MV-4-11 (cell line): Measurements from ENCODE around the gene MAT1A.

Experiments used
- DNase-seq: peaks from one replicate; lab custom pipeline; 2025; lab: John Stamatoyannopoulos, UW

The MAT1A gene

GRCh38 chr10:80281784-80282765 lies 7.4 kb downstream of the MAT1A start:
- no peak for DNase-seq

GRCh38 chr10:80281292-80281691 lies 8.2 kb downstream of the MAT1A start:
- DNase-seq, result peak; percentile 2

DNA sequence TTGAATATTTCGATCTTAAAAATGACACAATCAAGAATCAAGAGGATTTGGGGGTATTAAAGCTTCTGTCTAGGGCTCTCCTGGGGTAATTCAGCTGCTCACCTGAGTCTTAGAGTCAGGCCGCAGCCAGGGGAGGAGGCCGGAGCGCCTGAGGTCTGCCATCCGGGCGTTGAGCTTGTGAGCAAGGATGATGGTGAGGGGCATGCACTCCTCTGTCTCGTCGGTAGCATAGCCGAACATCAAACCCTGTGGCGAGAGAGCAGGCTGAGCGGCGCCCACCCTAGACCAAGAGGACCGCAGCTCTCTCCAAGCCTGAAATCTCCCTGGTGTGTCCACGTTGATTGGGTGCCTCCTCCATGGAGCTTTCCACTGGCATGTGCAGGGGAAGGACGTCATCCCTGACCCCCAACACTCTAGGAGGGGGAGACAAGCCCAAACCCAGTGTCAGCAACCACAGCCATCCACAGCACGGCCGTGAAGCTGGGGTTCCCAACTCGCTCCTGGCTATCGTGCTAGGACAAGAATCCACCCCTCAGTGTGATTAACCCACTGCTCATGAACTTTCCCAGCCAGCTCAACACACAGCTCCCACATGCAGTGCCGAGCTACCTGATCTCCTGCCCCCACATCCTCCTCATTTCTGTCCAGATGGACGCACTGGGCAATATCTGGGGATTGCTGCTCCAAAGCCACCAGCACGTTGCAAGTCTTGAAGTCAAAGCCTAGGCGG lies 9.2 kb downstream of the MAT1A start:
- no peak for DNase-seq

- no peak for DNase-seq
Measured at GRCh38 chr10:80279146-80279545, 10.3 kb downstream of the MAT1A start.

DNA sequence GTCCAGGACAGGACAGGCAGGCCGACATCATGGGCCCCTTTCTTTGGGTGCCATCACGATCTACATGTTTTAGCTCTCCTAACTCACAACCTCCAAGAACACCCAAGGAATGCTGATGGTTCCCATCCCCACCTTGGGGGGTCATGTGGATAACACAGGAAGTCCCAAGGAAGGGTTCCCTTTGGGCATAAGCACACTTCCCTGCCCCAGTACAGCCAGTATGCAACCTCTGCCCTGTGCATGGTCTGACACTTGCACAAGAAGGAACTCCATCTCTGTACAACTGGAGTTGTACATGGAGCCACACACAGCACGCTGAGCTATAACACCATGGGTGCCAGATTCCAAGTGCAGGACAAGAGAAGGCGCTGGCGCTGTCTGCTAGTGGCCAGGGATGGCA lies 11.0 kb downstream of the MAT1A start:
- no peak for DNase-seq

- no peak for DNase-seq
Measured at GRCh38 chr10:80277567-80278250, 11.7 kb downstream of the MAT1A start.

GRCh38 chr10:80277016-80277415 lies 12.4 kb downstream of the MAT1A start:
- DNase-seq, result no peak

GRCh38 chr10:80276335-80276734 lies 13.1 kb downstream of the MAT1A start:
- DNase-seq, result no peak

- DNase-seq, result no peak
Measured at GRCh38 chr10:80275756-80276155, 13.7 kb downstream of the MAT1A start.

- no peak for DNase-seq
Measured at GRCh38 chr10:80275135-80275498, 14.3 kb downstream of the MAT1A start.

GRCh38 chr10:80274396-80275134 lies 14.9 kb downstream of the MAT1A start:
- DNase-seq, result no peak

DNA sequence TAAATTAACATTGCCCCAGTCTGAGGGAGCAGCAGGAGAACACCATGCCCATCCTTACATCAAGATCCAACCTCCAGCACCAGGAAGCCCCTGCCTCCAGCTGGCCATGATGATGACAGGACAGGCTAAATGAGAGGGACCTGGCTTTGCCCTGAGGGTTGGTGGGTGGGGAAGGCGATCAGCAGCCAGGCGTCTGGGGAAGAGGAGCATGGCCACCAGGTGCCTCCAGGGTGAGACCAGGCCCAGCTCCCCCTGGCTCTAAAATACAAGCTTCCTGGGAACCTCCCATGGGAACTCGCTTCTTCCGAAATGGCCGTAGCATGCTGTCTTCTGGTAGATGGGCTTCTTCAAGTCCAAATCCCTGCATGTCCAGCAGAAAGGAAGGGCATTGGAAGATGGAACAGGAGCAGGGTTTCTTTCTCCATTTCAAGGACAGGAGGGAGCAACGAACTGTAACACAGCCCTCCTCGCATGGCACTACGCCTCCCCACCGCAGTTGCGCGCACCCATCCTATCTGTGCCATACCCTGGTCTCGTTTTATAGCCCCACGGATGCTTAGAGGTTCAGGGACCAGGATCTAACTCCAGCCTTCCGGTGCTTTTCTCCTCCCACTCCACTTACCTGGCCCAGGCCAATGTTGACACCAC lies 15.8 kb downstream of the MAT1A start:
- no peak for DNase-seq

DNA sequence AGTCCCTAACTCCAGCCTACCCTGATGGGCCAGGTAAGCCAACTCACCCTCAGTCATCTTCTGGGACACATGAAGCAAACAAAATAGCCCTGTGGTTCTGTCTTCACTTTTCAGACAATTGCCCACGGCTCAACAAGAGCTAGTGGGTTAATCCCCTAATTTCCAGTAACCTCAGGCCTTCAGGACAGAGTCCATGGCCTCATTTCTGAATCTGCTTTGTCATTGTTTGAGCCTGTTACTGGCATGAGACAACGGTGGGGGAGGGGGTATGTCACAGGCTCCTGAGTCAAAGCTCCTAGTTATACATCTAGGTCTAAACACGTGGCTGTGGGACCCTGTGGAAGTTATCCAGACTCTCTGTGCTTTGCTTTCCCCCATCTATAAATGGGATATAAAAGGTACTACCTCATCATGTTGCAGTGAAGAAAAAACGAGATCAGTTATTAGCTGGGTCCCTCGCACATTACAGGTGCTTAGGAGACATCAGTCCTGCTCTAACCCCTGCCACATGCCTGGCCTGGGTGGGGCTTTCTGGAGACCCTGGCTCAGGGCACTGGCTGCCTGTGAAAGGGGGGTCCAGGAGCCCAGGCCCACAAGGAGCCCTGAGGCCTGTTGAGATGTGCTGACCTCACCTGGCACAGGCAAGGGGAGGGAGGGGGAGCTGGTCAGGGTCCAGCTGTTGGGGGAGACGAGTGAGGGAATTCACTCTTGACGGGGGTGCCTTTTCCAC lies 16.5 kb downstream of the MAT1A start:
- DNase-seq, result no peak

- DNase-seq, result no peak
Measured at GRCh38 chr10:80271416-80271815, 18.0 kb downstream of the MAT1A start.

- no peak for DNase-seq
Measured at GRCh38 chr10:80270887-80271286, 18.6 kb downstream of the MAT1A start.

DNA sequence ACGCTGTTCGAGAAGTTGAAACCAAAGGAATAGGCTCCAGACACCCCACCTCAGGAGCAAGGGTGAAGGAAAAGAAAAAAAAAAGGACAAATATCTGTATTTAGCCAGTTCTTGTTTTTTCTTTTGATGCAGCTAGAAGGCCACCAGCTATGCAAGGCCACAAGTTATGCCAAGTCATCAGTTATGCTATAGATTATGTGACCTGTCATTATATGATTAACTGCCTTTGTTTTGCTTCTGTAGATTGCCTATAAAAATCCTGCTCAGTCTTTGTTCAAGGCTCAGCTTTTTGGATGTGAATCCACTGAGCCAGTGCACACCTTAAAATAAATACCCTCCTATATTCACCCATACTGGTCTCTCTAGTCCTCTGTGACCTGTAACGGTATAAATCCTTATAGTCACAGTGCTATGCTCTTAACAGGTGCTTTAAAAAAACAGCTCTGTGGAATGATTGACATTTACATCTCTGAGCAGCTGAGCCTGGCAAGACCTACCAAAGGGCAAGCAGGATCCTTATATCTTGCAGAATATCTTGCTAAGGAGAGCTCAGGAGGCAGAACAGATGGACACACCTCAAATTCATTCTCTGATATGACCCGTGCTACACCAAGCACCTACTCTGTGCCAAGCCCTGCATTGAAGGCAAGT lies 20.4 kb downstream of the MAT1A start:
- no peak for DNase-seq

DNA sequence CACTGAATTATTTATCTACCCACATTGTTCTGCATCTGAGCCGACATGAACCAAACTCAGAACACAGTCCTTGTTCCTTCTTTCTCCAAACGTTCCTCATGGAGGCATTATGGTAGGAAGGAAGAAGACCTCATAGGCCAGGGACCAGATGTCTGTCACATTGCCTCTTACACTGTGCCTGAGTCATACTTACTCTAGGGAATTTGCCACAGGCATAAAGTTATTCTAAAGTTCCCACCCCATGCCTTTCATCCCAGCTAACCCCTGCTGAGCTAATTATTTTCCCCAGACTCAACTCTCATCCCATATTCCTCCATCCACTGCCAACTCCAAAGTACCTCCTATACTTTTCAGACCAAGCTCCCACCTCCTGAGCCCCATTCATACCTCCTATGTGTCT lies 21.2 kb downstream of the MAT1A start:
- no peak for DNase-seq

GRCh38 chr10:80266513-80266863 lies 23.0 kb downstream of the MAT1A start:
- DNase-seq, result no peak

DNA sequence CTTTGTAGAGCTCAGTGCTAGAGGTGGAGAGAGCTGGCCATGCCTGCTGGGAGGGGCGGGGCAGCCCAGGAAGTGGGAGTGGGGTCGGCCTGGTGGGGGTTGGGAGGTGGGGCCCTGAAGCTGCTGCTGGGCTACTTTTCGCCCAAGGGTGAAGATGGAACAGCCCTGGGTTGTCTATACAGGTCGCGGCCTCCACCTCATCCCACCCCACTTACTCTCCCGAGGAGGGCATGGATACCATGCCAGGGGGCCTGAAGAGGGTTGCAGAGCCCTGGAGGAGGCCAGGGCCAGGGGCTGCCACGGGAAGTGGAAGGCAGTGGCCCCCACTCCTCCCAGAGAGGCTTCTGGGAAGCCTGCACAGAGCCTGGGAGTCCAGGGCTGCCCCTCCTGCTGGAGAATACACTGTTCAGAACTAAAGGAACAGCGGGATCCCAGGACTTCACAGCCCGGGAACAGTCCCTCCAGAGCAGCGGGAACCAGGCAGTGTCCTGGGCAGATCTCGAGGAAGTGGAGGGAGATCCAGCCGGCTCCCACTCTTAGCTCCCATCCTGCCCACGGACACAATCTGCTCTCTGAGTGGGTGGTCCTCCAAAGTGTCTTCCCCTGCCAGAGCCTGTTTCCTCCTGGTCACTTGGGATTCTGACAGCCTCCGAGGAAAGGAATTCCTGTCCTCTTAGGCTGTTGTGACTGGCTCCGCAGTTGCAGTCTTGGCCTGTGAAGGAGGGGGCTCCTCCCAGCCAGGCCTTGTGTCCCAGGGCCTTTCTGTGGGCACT lies 23.5 kb downstream of the MAT1A start:
- DNase-seq, result no peak
